Eye (tissue), 1 donor: ENCODE measurements around the gene NUCKS1.

Experiments used
- DNase-seq: peaks from one replicate; pipeline ENCODE4 v3.0.0-alpha.2; 2015

NUCKS1 gene

DNA sequence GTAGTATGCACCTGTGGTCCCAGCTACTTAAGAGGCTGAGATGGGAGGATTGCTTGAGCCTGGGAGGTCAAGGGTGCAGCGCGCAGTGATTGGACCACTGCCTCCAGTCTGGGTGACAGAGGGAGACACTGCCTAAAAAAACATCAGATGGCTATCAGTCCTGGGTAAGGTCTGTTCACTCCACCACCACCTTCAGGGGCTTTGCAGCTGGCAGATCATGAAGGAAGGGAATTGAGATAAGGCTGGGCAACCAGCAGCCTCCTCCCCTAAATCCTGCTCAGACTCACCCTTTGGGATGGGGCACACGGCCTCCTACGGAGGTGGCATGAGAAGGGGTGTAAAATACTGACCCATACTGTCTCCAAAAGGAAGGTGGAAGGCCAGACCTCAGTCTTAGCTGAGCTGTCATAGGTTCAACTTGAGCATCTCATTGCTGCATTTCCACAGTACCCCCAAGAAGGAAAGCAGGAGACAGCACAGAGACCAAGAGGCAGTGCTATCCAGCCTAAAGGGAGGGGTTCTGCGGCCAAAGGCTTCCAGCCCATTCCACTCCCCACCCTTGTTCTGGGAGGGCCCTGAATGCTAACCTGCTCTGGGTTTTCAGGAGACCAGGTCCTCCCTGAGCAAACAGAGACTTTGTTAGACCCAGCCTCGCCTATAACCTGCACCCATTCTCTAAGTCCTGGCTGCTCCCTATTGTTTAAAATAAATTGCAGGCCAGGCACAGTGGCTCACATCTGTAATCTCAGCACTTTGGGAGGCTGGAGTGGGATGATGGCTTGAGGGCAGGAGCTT, 83.4 kb downstream of the NUCKS1 start:
- DNase-seq = no peak

DNA sequence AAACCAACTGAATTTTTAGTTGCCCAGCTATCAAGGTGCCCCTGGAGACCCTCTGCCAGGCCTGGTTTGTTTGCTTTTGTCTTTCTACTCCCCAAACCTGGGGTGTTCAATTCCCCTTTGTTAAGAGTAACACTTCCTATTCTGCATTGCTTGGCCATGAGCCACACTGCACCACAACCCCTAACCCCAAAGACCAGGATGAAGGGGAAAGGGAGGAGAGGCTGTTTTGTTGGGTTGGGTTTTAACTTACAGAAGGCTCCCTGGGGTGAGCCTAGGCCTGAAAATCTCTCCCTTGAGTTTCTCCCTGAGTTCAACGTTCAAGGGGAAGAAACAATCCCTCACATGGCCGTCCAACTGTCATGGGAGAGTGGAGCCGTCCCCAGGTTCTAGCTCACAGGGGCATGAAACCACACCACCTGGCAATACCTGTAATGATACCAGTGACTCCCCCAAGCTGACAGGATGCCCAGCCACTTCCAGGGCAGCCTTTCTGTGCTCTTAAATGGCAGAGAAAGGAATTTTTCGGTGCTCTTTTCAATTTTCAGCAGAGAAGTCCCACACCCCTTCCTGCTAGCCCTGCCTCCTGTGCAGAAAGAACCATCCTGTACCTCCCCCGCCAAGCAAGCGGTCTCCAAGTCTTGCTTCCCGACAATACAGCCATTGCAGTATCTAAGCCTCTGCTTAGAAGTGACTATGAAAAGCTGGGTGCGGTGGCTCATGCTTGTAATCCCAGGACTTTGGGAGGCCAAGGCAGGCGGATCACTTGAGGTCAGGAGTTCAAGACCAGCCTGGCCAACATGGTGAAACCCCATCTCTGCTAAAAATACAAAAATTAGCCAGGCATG, 84.6 kb downstream of the NUCKS1 start:
- DNase-seq = no peak

DNA sequence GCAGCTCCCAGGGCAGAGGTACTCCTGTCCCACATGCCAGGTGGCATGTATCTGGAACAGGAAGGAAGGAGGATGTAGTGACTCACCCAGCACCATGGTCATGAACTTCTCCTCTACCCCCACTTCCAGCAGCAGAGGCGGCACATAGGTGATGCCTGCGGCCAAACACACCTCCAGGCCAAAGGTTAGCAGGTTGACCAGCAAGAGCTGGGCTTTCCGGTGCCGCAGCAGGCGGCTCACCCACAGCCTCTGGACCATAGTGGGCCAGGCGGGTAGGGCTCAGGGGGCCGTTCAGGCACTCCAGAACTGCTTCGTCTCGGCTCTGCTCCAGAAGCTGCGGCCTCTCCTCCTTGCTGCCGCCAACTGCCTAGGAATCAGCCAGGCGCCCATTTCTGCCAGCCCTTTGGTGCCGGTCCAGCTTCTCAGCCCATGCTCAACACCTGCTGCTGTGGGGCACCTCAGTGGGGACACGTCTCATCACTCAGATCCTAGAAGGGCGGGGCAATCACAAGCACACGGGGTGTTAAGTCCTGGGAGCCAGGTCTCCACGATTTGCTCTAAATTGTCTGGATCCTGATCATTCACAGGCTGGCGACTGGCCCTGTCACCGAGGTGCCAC, 85.5 kb downstream of the NUCKS1 start:
- no peak for DNase-seq

DNA sequence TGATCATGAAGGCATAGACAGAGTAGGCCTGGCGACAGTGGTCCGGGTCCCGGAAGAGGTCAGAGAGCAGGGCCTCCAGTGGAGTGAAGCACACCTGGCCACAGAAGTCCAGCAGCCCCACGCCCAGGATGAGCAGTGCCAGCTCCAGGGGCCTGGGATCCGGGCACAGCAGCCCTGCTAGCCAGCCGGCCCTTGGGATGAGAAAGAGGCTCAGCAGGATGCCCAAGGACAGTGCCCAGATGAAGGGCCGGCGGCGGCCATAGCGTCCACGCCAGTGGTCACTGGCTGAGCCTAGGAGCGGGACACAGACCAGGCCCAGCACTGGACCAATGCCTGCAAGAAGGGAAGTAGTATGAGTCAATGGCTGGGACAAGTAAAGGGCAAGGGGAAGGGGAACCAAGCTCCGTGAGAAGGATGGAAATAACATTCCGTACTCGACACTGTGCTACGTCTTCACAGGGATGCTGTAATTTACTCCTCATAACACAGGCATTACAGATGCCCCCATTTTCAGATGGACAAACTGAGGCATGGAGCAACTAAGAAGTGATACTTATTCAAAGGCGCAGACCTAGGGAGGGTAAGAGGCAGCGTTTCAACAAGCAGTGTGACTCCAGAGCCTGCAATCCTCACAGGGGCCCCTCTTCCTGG, 86.6 kb downstream of the NUCKS1 start:
- no peak for DNase-seq
